ENCODE results near the gene CIRBP.

The CIRBP gene

DNA sequence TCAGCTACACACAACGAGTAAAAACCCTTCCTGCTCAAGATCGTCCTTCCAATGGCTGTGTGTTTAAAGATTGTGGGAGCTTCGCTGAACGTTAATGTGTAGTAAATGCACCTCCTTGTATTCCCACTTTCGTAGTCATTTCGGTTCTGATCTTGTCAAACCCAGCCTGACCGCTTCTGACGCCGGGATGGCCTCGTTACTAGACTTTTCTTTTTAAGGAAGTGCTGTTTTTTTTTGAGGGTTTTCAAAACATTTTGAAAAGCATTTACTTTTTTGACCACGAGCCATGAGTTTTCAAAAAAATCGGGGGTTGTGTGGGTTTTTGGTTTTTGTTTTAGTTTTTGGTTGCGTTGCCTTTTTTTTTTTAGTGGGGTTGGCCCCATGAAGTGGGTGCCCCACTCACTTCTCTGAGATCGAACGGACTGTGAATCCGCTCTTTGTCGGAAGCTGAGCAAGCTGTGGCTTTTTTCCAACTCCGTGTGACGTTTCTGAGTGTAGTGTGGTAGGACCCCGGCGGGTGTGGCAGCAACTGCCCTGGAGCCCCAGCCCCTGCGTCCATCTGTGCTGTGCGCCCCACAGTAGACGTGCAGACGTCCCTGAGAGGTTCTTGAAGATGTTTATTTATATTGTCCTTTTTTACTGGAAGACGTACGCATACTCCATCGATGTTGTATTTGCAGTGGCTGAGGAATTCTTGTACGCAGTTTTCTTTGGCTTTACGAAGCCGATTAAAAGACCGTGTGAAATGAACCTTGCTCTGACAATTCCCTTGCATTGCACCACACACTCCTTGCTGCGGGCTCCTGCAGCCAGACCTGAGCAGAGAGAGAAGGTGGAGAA lies 3.5 kb downstream of the CIRBP start:
- no peaks in the 10 kb centered on the region for H3K27me3 Mint-ChIP-seq (ENCODE audit: low read depth)
- H3K27ac Mint-ChIP-seq = peak overlapping the region; percentile 62
- no peaks in the 10 kb centered on the region for H3K9me3 Mint-ChIP-seq
- peaks cover 49% of the 10 kb centered on the region for H3K4me1 Mint-ChIP-seq (ENCODE audit: low read depth)
- H3K36me3 Mint-ChIP-seq (ENCODE audit: low read depth) = peaks cover 38% of the 10 kb centered on the region
- peak overlapping the region; percentile 40 for H3K4me3 Mint-ChIP-seq

- H3K27ac Mint-ChIP-seq = peak overlapping the region; percentile 62
- peaks cover 38% of the 10 kb centered on the region for H3K36me3 Mint-ChIP-seq (ENCODE audit: low read depth)
Observed at GRCh38 chr19:1273263-1274041, 4.3 kb downstream of the CIRBP start.

DNA sequence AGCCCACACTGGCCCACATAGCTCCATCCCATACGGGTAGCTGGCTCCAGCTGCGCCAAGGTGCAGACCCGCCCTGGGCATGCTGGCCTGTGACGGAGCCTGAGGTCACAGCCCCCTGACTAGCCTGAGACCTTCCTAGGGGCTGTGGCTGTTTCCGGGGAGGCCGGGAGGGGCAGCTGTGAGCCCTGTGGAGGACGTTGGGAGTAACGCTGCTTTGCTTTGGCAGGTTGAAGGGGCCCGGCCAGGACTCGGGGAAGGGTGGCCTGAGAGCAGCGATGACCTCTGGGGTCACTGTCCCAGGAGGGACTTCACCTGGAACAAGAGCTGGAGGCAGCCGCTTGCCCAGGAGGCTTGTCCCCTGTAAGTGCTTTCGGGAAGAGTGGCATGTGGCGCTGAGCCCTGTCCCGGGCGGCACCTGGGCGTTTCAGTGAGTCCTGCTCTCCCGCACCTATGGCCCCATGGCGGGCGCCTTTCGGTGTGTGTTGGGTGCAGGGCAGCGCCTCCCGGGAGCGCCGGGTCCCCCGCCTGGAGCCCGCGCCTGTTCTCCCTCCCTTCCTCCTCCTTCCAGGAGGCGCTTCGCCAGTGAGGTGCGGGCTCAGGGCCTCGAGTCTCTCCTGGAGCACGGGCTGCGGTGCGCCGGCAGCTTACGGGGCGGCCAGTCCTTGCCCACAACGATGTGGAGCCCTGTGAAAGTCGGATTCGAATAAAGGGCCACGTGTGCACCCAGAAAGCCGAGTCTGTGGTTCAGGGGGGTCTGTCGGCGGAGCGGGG lies 5.1 kb downstream of the CIRBP start:
- Mint-ChIP-seq H3K4me3 (peak overlapping the region; percentile 56), H3K4me1 (ENCODE audit: low read depth) (peaks cover 42% of the 10 kb centered on the region), H3K27me3 (ENCODE audit: low read depth) (no peaks in the 10 kb centered on the region), H3K9me3 (no peaks in the 10 kb centered on the region), H3K36me3 (ENCODE audit: low read depth) (peaks cover 38% of the 10 kb centered on the region), H3K27ac (peak overlapping the region; percentile 69)

More at GRCh38 chr19:1273263-1274041, 4.3 kb downstream of the CIRBP start:
- Mint-ChIP-seq H3K4me3 (peak overlapping the region; percentile 46), H3K27me3 (ENCODE audit: low read depth) (no peaks in the 10 kb centered on the region), H3K4me1 (ENCODE audit: low read depth) (peaks cover 46% of the 10 kb centered on the region), H3K9me3 (no peaks in the 10 kb centered on the region)

DNA sequence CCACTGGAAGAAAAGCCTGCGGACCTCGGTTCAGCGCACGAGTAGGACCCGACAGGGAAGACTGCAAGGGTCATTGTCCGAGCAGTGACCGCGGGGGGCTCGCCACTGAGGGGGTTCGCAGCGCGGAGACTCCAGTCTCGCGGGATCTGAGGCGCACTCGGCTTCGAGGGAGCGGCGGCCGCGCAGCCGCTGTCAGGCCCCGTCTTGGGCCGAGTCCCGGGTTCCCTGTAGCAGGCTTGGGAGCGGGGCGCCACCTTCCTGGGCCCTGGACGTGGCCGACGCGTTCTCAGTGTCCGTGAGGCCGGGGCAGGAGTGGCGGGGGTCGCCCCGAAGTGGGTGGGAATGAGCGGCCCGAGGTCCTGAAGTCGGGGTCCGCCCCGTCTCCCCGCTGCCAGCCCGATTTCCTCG lies 5.7 kb downstream of the CIRBP start:
- H3K4me3 Mint-ChIP-seq = peak overlapping the region; percentile 56
- no peaks in the 10 kb centered on the region for H3K27me3 Mint-ChIP-seq (ENCODE audit: low read depth)
- no peaks in the 10 kb centered on the region for H3K9me3 Mint-ChIP-seq
- H3K36me3 Mint-ChIP-seq (ENCODE audit: low read depth) = peaks cover 44% of the 10 kb centered on the region
- H3K4me1 Mint-ChIP-seq (ENCODE audit: low read depth) = peaks cover 44% of the 10 kb centered on the region
- peak overlapping the region; percentile 69 for H3K27ac Mint-ChIP-seq

GRCh38 chr19:1275260-1275975 lies 6.3 kb downstream of the CIRBP start, which contains the start of gene FAM174C:
FAM174C (plus strand) TSS chr19:1275530; CDS start chr19:1275550, 20 bp downstream.
- Mint-ChIP-seq H3K4me3 (peak within 1 kb of the TSS; percentile 93), H3K9me3 (no peaks in the 10 kb centered on the region), H3K4me1 (ENCODE audit: low read depth) (peaks cover 42% of the 10 kb centered on the region), H3K27me3 (ENCODE audit: low read depth) (no peaks in the 10 kb centered on the region), H3K36me3 (ENCODE audit: low read depth) (peaks cover 42% of the 10 kb centered on the region), H3K27ac (peak within 1 kb of the TSS; percentile 97)

DNA sequence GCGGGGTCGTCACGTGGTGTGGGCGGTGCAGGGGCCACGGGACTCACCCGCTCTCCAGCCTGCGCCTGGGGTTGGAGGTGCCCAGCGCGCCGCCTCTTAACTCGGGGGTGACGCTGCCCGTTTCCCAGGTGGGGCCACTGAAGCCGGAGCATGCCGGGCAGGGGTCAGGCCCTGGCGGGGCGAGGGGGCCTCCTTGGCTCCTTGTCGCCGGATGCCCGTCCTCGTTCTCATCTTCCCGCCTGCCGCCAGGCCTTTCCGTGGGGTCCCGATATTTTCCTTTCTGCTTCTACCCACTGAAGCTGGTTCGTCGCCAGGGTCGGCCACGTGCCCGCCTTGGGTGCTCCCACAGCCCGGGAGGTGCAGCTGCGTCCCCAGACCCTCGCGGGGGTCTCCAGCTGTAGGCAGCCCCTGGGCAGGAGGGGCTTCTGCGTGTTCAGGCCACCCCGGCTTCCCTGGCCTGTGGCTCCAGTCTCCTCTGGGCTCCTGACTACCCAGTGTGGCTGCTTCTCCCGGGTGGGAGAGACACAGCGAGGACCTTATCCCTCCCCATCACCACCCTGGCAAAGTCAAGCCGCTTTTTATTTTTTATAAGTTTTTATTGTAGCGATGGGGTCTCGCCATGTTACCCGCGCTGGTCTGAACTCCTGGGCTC lies 7.0 kb downstream of the CIRBP start:
- H3K9me3 Mint-ChIP-seq = no peaks in the 10 kb centered on the region
- peak overlapping the region; percentile 93 for H3K4me3 Mint-ChIP-seq
- no peaks in the 10 kb centered on the region for H3K27me3 Mint-ChIP-seq (ENCODE audit: low read depth)
- peaks cover 35% of the 10 kb centered on the region for H3K4me1 Mint-ChIP-seq (ENCODE audit: low read depth)
- H3K27ac Mint-ChIP-seq = peak overlapping the region; percentile 97
- peaks cover 36% of the 10 kb centered on the region for H3K36me3 Mint-ChIP-seq (ENCODE audit: low read depth)

GRCh38 chr19:1276628-1277022 lies 7.5 kb downstream of the CIRBP start:
- peaks cover 30% of the 10 kb centered on the region for H3K4me1 Mint-ChIP-seq (ENCODE audit: low read depth)
- peak overlapping the region; percentile 93 for H3K4me3 Mint-ChIP-seq
- no peaks in the 10 kb centered on the region for H3K9me3 Mint-ChIP-seq
- H3K27me3 Mint-ChIP-seq (ENCODE audit: low read depth) = no peaks in the 10 kb centered on the region
- H3K36me3 Mint-ChIP-seq (ENCODE audit: low read depth) = peaks cover 31% of the 10 kb centered on the region
- H3K27ac Mint-ChIP-seq = peak overlapping the region; percentile 96

GRCh38 chr19:1277061-1277460 lies 7.9 kb downstream of the CIRBP start:
- H3K27me3 Mint-ChIP-seq (ENCODE audit: low read depth) = no peaks in the 10 kb centered on the region
- H3K9me3 Mint-ChIP-seq = no peaks in the 10 kb centered on the region
- peak overlapping the region; percentile 96 for H3K27ac Mint-ChIP-seq
- H3K4me1 Mint-ChIP-seq (ENCODE audit: low read depth) = peaks cover 26% of the 10 kb centered on the region
- peak overlapping the region; percentile 93 for H3K4me3 Mint-ChIP-seq
- peaks cover 27% of the 10 kb centered on the region for H3K36me3 Mint-ChIP-seq (ENCODE audit: low read depth)

GRCh38 chr19:1278074-1278473 lies 8.9 kb downstream of the CIRBP start:
- no peaks in the 10 kb centered on the region for H3K9me3 Mint-ChIP-seq
- H3K4me3 Mint-ChIP-seq = peak overlapping the region; percentile 14
- H3K27ac Mint-ChIP-seq = no peak overlapping the region
- H3K4me1 Mint-ChIP-seq (ENCODE audit: low read depth) = peaks cover 19% of the 10 kb centered on the region
- peaks cover 18% of the 10 kb centered on the region for H3K36me3 Mint-ChIP-seq (ENCODE audit: low read depth)
- H3K27me3 Mint-ChIP-seq (ENCODE audit: low read depth) = no peaks in the 10 kb centered on the region

DNA sequence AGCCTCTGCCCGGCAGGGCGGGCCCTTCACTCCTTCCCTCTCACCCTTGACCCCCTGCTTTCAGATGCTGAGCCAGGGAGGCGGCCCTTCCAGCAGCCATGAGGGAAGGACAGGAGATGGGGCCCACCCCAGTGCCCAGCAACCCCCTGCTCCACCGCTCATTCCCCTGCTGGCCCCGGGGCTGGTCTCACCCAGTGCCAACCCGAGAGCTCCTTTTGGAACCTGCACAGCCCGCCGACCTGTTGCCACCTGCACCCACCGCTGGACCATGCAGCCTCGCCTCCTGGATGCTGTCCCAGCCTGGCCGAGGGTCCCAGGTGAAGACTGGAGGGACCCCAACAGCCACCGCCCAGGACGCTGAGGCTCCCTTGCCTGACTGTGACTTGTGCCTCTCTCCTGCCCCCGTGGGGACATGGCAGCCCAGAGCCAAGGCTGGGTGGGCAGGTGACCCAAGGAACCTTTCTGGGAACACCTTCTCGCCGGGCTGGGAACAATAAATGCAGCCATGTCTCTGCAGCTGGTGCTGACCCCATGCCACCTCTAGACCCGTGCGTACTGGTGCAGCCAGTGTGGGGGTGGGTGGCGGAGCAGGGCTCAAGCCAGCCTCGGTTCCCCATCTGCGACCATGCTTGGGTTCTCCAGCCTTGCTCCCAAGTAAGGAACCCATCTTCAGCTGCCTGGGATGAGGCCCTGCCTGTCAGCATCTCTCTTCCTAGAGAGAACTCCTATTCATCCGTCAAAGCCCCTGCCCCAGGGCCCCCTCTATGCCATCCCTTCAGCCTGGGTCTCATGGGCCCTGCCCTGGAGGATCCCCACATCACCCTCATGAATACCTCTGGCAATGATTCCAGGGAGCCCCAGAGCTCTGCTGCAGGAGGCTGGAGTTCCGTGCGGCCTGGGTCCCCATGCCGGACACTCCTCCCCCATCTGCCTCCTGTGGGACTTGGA lies 9.9 kb downstream of the CIRBP start:
- Mint-ChIP-seq H3K27me3 (ENCODE audit: low read depth) (peaks cover 1% of the 10 kb centered on the region), H3K36me3 (ENCODE audit: low read depth) (peaks cover 12% of the 10 kb centered on the region), H3K9me3 (no peaks in the 10 kb centered on the region), H3K4me3 (no peak overlapping the region), H3K27ac (no peak overlapping the region), H3K4me1 (ENCODE audit: low read depth) (peaks cover 12% of the 10 kb centered on the region)

- Mint-ChIP-seq H3K9me3 (no peaks in the 10 kb centered on the region), H3K4me1 (ENCODE audit: low read depth) (peaks cover 13% of the 10 kb centered on the region), H3K36me3 (ENCODE audit: low read depth) (peaks cover 11% of the 10 kb centered on the region), H3K27ac (peak overlapping the region; percentile 67), H3K27me3 (ENCODE audit: low read depth) (peaks cover 10% of the 10 kb centered on the region), H3K4me3 (no peak overlapping the region)
Observed at GRCh38 chr19:1279782-1280341, 10.7 kb downstream of the CIRBP start.
